ENCODE results near the gene RGS3.
"Not testable (repeated sequence)": the region's sequence is repeated elsewhere in the genome, so short reads cannot be mapped to it uniquely, and the experiment has no call there.

Gene RGS3

GRCh38 chr9:113467183-113467582 lies 3.7 kb downstream of the RGS3 start:
- DNase-seq = no peak

GRCh38 chr9:113468716-113469448 lies 5.4 kb downstream of the RGS3 start:
- DNase-seq = no peak

GRCh38 chr9:113471143-113471542 lies 7.6 kb downstream of the RGS3 start:
- DNase-seq = no peak

- no peak for DNase-seq
These were observed 8.0 kb downstream of the RGS3 start for GRCh38 chr9:113471566-113471965.

GRCh38 chr9:113472199-113472598 lies 8.7 kb downstream of the RGS3 start:
- no peak for DNase-seq

- no peak for DNase-seq
These were observed 11.0 kb downstream of the RGS3 start for GRCh38 chr9:113474360-113475028.

GRCh38 chr9:113475031-113475430 lies 11.5 kb downstream of the RGS3 start:
- no peak for DNase-seq

GRCh38 chr9:113475992-113476391 lies 12.5 kb downstream of the RGS3 start:
- DNase-seq = no peak

- DNase-seq = no peak
These were observed 13.0 kb downstream of the RGS3 start for GRCh38 chr9:113476511-113476916.

GRCh38 chr9:113477058-113477457 lies 13.5 kb downstream of the RGS3 start:
- no peak for DNase-seq

GRCh38 chr9:113477661-113478060 lies 14.1 kb downstream of the RGS3 start:
- DNase-seq = no peak

- no peak for DNase-seq
These were observed 15.7 kb downstream of the RGS3 start for GRCh38 chr9:113479174-113479621.

GRCh38 chr9:113480612-113481011 lies 17.1 kb downstream of the RGS3 start:
- DNase-seq = no peak

GRCh38 chr9:113481176-113481787 lies 17.8 kb downstream of the RGS3 start:
- no peak for DNase-seq

GRCh38 chr9:113482341-113482740 lies 18.8 kb downstream of the RGS3 start:
- no peak for DNase-seq

GRCh38 chr9:113482991-113483675 lies 19.6 kb downstream of the RGS3 start:
- DNase-seq = no peak

- no peak for DNase-seq
These were observed 20.2 kb downstream of the RGS3 start for GRCh38 chr9:113483676-113484257.

- peak; percentile 69 for DNase-seq
These were observed 20.8 kb downstream of the RGS3 start for GRCh38 chr9:113484258-113484730.

- DNase-seq = no peak
These were observed 22.2 kb downstream of the RGS3 start for GRCh38 chr9:113485761-113486115.

- DNase-seq = no peak
These were observed 22.8 kb downstream of the RGS3 start for GRCh38 chr9:113486327-113486726.

GRCh38 chr9:113488071-113488470 lies 24.5 kb downstream of the RGS3 start:
- DNase-seq = no peak

- no peak for DNase-seq
These were observed 25.0 kb downstream of the RGS3 start for GRCh38 chr9:113488490-113488889.

- DNase-seq = not testable (repeated sequence)
These were observed 27.6 kb downstream of the RGS3 start for GRCh38 chr9:113491147-113491546.
